ENCODE measurements around the gene SLC25A13.

GRCh38 chr7:96198047-96198636 lies 123.8 kb downstream of the SLC25A13 start:
- TF ChIP-seq, protein P1, sequence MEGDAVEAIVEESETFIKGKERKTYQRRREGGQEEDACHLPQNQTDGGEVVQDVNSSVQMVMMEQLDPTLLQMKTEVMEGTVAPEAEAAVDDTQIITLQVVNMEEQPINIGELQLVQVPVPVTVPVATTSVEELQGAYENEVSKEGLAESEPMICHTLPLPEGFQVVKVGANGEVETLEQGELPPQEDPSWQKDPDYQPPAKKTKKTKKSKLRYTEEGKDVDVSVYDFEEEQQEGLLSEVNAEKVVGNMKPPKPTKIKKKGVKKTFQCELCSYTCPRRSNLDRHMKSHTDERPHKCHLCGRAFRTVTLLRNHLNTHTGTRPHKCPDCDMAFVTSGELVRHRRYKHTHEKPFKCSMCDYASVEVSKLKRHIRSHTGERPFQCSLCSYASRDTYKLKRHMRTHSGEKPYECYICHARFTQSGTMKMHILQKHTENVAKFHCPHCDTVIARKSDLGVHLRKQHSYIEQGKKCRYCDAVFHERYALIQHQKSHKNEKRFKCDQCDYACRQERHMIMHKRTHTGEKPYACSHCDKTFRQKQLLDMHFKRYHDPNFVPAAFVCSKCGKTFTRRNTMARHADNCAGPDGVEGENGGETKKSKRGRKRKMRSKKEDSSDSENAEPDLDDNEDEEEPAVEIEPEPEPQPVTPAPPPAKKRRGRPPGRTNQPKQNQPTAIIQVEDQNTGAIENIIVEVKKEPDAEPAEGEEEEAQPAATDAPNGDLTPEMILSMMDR (conservative IDR thresholded peaks at IDR 0.05; ENCODE audit: low read depth, low read length), result peak; percentile 30; the same call in 1 of the 2 replicates
- TF ChIP-seq EZH2 (IDR thresholded peaks at IDR 0.05; ENCODE audit: low read length, unreplicated experiment), result no peak
